Activated CD8-positive, alpha-beta memory T cell treated with anti-CD3 and anti-CD28 coated beads, Interleukin-2, amount 50 U/mL, for 4 hours (primary cell): ENCODE measurements around the gene SARDH.

Experiments used
- DNase-seq: peaks from one replicate; pipeline ENCODE4 v3.0.0-alpha.2; 2020

The SARDH gene

DNA sequence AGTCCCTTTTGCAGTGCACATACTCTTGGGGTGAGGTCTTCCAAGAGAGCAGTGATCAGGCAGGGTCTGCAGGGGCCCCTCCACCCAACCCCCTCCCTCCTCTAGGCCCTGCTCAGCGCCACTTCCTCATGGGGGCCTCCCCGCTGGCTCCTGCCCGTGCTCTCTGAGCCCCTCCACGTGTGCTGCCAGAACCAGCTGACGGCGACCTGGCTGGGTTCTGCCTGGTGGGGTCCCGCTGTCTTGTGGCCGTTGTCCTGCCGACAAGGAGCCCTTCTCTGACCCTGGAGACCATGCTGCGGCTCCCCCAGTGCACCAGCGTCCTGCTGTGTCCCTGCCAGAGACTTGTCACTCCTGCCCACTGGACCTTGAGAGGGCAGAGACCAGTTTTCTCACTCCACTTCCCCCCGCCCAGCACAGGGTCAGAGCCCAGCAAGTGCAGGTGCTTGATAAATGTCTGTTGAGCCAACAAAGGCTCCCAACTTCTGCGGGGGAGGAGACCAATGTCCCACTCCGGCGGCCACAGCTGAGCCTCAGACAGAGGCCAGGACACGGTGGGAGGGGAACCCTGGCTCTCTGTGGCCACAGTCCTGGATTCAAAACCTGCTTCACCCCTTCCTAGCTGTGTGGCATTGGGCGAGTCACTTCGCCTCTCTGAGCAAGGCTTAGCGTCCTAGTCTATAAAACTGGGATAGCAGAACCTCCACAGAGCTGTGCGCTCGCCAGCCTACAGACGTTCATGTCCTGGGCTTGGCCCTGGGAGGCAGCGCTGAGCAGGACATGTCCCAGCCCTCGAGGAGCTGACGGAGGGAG lies 24.8 kb downstream of the SARDH start:
- no peak for DNase-seq

DNA sequence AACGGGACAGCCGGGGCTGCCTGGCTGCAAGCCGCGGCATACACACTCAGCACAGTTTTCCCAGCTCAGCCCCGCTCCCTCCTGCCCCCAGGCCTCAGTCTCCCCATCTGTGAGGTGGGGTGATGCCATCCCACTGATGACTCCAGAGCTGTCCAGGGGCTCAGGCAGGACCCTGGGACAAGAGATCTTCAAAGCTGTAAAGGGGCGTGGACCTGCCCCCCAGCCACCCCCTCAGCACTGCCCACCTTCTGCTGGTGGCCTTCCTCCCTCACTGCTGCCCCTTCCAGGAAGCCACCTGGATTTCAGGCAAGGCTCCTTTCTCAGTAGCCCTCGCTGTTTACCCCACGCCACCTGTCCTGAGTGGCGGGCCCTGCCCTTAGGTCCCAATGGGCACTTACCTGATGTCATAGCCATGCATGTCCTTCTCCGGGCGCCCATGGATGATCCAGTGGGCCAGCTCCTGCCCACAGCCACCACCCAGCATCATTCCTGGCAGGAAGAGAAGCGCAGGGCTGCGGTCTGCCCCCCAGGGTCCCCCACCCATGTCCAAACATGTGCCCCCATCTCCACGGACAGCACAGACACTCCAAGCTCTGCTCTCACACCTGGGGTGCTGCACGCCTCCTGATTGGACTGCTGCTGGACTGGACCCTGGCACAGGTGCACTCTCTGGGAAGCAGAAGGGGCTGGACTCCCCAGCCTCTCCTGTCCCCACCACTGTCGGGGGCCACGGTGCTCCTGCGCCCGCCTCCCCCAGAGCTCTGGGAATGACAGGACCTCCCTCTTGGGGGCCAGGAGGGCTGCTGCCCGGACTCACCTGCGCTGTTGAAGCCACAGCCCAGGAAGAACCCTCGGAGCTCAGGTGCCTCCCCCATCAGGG lies 25.7 kb downstream of the SARDH start:
- DNase-seq, result no peak

DNA sequence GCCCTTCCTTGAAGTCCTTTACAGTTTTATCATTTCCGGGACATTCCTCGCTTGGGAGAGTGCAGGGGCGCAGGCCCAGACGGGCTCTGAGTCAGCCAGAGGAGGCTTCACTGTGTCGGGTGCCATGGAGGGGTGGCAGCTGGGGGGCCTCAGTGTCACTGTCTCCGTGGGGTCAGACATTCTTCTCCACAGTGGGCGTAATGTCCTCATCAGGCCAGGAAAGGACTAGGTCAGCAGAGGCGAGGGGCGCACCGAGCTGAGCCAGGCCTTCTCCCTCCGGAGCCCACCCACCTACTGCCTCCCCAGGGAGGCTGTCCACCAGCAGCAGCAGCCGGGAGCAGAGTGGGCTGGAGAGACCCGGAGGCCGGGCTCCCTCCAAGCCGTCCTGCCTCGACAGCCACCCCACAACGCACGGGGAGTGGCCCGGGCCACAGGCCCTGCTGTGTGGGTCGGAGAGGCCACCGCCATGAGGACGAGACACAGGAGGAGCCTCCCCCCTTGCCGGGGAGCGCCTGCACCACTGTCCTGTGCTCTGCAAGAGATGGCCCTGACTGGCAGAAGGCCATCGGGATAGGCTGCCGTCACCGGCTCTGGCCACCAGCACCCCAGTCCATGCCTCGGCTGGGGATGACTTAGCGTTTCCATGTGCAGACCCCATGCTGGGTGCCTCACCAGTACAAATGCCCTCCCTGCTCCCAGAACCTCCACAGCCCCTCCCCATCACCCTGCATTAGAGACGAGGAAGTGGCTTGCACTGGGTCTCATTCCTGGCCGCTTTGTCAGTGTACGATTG lies 26.5 kb downstream of the SARDH start:
- DNase-seq, result no peak

DNA sequence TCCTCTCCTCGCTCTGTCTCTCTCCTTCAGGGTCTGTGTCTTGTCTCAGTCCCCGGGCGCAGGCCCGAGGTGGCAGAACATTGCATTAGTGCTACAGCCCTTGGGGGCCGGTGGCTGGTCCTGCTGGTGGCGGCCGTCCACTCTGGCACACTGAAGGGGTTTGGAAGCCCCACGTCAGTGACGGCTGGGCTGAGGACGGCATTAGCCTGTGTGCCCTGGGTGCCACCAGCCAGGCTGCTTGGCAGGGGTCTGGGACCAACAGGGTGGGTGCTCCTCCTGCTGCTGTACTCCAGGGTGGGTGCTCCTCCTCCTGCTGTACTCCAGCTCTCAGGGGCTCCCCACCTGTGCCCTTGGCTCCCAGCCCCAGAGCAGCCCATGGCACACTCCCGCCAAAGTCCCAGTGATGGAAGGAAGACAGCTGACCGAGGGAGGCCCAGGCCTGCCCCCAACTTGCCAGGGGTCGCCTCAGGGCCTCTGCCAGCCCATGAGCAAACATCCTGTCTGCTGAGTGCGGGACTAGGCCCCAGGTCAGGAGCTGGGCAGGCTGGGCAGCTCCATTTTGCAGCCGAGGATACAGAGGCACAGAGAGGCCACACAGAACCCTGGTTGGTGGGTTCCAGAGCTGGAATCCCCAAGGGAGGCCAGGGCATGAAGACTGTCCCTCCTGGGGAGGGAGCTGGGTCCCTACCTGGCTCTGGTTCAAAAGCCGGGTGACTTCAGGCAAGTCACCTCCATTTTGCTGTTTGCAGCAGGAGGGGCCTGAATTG lies 27.3 kb downstream of the SARDH start:
- DNase-seq, result no peak

DNA sequence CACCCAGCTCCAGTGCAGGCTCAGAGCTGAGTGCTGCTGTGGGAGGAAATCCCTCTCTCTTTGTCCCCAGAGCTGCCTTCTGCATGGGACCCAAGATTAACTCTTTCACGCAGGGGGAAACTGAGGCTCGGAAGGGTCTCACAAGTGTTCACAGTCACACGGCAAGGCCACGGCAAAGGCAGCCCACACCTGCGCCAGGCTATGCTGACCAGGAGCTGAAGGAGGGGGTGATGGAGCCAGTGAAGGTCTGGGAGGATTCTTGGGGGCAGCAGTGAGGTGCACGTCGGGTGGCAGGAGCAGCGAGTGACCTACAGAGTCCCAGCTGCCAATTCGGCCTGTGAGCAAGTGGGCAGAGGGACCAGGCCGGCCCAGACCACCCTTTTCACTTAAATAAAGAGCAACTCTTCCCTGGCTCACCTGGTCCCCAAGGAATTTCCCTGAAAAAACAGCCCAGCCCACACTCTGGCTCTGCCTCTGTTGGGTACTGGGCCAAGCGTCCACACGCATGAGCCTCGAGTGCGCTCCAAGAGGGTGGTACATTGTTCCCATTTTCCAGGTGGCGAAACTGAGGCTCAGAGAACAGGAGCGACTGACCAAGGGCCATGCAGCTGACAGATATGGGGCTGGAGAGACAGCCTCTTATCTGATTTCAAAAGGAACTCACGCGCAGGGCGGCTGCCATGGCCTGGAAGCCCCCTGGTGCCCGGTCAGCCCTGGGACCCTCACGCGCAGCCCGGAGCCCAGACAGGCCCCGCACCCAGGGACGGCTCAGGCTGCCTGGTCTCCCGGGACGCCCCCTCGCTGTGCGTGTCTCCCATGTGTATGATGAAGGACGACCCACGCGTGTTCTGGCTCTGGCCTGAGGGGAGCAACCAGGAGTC lies 28.2 kb downstream of the SARDH start:
- DNase-seq, result no peak

DNA sequence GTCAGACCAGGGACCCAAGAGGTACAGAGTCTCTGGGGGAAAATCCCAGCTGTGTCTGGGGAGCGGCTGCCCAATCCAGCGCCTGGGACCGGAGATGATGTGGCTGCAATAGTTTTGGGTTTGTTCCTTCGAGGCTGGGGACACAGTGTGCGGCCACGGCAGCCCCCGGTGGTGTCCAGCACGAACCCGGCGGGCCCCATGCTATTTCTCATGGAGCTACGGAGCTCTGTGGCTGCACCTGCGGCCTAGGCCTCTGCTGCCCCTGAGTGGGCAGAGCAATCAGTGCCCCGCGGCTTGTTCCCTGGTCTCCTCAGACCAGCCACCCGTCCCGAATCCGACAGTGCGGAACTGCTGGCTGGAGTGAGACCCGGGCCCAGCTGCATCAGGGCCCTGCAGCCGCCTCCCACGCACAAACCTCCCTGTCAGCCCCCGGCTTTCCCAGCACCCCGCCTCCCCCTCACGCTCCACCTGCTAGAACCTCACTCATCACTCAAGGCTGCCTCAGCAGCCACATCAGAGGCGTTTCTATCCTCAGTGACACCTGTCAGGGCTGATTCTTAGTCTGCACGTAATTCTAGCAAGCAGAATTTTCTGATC lies 29.0 kb downstream of the SARDH start:
- DNase-seq, result peak; percentile 73

DNA sequence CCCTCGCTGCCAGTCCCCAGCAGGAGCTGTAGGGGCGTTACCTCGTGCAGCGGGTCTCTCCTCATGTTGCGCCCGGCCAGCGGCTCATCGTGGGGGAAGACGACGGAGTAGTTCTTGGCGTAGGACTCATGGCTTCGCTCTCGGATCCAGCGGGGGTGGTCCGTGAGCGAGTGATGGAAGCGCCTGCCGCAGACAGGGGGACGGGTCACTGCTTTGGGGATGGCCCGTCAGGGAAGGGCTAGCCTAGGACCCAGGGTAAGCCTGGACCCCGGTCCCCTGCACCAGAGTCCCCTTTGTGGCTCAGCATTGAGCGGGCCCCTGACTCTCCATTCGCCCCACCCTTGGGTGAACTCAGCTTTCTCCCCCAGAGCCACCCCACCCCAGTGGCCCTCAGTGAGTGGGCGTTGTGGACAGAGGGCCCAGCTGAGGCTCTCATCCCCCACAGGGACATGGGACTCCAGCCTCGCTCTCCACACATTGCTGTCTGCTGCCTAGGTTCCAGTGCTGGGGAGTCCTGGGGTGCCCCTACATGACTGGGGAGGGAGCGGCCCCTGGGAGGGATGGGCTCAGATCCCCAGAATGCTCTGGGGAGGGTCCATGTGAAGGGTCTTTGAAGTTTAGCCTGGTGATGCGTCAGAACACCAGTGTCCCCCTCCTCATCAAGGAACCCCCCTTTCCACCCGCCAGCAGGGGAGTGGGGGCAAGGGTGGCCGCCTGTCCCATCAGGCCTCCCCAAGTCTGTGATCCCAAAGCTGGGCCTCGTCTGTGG lies 29.7 kb downstream of the SARDH start:
- no peak for DNase-seq

DNA sequence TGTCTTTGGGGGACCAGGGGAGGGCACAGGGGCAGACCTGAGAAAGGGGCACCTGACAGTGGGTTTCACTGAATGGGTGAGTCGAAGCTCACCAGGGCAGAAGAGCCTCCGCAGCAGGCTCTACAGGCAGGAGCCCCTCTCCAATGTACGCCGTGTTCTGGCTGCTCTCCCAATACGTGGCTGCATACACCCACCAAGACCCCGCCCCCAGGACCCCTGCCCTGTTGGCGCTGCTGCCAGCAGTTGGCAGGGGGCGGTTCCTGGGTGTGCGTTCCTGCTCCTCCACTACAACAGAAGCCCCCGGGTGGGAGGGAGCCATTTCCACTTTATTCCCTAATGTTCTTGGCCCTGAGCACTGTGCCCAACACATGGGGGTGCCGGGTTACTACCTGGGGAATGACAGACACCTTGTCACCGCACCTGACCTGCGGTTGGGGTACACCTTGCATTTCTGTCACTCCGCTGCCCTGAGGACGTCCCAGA lies 30.3 kb downstream of the SARDH start:
- peak; percentile 14 for DNase-seq

DNA sequence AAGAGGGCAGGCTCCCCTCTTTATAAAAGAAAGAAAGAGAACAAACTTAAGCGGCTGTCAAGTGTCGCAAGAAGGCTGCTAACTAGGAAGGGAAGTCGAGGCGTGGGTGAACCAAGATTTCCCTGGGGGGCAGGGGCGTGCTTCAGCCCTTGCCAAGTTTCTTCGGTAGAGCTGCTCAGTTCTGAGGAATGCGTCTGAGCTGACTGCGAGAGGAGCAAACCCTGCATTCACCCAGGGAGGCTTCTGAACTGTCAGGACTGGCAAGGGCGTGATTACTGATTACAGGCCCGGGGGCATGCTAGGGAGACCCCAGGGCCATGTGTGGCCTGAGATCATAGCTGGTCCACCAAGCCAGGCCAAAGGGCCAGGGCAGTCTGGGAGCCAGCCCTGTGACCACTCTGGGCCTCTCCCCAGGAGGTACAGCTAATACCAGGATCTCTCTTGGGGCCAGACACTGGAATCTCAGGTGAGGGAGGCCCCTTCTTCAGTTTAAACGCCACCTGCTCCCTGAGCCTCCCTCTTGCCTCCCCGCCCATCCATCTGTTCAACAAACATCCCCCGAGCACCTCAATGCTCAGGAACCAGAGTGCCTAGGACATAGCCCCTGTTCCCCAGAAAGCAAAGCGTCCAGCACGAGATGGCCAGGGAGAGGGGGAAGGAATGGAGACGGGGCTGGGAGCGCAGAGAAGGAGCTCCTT lies 30.9 kb downstream of the SARDH start:
- DNase-seq, result no peak

DNA sequence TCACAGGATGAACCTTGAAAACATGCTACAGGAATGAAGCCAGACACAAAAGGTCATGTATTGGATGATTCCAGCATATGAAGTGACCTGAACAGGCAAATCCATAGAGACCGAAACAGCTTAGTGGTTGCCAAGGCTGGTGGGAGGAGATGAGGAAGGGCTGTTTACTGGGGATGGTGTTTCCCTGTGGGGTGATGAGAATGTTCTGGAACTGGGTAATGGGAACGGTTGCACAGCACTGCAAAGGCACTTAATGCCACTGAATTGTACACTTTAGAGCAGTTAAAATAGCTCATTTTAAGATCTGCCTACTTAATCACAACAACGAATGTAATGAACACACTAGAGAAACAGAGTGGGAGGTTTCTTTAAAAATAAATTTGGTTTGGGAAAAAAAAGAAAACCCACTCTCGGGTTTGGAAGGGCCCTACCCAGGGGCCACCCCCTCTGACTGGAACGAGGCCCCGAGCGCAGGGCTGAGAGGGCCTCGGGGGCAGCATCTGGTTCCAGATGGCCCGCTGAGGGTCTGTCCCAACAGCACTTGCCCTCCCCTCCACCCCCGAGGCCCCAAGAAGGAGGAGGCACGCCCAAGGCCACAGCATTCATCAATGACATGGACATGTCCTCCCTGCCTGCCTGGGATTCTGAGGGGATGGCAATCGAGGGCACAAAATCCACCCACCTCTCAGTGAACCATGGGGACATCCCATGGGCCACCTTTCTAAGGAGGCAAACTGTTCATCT lies 31.7 kb downstream of the SARDH start:
- DNase-seq, result no peak

DNA sequence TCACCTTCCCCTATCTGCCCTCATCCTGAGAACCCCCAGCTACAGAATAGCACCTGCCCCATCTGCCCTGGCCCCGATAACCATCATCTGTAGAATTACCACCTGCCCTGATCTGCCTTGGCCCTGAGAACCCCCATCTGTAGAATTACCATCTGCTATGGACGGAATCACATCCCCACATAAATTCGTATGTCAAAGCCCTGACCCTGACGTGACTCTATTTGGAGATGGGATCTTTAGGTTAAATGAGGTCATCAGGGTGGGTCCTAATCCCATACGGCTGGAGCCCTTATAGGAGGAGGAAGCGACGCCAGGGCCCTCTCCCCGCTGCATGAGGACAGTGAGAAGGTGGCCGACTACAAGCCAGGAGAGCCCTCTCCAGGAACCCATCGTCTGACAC lies 32.6 kb downstream of the SARDH start:
- no peak for DNase-seq

DNA sequence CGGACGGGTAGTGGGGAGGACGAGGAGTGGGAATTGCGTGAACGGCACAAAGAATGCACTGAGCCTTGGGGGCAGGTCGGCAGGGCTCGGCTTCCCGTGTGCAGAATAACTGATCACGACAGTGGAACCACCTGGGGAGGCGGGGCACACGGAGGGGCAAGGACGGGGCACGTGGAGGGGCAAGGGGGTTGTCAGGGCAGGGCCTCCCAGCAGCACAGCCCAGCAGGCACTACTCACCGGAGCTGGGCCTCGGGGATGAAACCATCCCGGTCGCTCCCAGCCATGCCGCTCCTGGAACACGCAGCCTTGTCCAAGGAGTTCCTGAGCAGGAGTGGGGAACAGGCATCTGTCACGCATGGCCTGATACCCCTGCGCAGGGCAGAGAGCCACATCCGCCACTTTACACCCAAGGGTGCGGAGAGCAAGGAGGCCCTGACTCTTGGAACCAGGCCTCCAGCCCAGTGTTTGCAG lies 33.4 kb downstream of the SARDH start:
- DNase-seq, result no peak

DNA sequence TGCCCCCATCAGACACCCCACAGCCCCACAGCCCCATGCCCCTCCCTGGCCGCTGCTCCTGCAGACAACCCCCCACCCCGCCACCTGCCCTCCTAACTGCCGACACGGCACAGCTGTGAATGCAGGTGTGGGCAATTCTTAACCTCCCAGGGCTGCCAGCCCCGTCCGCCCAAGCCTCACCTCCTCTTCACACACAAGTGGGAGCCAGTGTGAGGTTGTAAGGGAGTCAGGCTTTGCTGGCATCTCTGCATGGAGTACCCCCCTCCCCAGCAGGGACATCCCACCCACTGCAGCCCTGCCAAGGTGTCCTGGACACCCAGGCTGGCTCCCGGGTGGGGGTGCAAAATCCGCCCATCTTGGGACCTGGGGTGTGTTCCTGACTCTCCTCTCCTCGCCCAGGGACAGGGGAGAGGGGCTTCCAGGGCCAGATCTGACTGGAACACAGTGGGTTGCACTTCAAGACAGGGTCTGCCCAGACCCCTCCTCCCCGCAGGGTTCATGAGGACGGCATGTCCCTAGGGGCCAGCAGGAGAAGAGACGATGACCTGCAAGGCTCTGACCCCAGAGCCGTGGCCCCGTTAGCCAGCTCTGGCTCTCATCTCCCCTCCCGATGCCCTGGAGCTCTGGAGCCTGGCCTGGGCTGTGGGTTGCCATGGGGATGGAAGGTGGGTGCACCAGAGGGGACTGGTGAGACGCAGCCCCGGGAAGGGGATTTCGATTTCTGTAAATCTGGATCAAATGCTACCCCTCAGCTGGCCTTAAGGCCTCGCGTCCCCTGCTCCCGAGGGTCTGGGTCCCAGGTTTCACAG lies 34.4 kb downstream of the SARDH start:
- DNase-seq, result no peak

DNA sequence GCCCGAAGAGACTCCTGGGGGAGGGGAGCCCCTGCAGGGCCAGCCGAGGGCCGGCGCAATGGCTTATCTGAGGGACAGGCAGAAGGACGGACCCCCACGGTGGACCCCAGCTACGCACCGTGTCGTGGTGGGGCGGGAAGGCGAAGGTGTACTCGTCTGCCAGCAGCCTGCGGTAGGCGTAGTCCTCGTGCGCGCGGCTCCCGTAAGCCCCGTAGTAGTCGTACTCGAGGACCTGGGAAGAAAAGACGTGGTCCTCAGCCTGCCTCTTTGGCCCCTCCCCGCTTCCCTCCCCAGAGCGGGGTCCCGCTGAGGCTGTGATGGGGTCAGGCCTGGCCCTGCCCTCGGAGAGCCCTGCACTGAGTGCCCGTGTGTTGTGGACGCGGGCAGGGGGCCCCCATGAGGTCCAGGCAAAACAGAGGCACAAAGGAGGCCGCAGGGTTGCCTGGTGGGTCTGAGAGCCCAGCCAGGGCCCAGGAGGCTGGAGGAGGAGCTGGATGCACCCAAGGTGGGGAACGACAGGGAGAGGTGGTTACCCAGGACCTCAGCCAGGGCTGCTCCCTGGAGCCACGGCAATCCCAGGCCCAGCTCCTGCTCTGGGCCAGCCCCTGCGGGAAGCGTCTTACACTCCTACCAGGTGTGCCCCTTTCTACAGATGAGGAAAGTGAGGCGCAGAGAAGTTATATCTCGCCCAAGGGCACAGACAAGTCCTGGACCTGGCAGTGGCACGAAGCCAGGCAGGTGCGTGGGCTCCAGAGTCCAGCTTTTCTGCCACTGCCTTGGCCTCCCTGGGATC lies 35.2 kb downstream of the SARDH start:
- DNase-seq, result peak; percentile 43

DNA sequence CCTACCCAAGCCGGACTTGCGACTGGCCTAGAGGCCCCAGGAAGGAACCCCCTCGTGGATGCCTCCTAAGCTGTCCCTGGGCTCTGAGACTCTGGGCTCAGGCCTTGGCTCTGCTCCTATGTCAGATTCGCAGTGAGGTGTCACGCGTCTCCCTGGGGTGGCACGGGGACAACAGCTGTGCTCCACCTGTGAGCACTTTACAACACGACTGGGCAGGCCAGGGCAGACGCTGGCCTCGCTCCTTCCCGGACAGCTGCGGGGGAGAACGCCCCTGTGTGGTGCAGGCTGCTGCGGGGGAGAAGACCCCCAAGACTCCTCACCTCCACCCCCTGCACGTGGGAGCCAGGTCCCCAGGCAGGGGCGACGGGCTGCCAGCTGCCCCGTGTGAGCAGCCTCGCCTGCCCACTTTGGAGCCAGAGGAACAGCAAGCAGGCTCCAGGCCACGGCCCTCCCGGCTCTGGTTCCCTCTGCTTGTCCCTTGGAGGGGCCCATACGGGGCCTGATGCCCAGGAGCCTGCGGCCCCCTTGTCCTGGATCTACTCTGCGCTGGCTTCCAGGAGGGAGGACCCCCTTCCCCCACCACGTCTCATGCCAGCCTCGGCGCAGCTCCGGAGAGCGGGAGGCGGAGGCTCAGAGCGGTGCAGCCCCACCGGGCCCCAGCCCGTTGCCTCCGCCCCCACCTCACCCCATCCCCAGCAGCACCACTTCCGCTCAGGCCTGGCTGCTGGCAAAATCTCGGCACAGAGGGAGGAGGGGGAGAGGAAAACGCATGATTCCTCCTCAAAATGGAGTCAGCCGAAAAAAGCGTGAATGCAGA lies 36.0 kb downstream of the SARDH start:
- DNase-seq, result peak; percentile 56
